Muscle layer of duodenum (tissue), 2 donors: Measurements from ENCODE around the gene HTR1A.

Source experiments
- H3K27ac ChIP-seq: one replicate; pipeline ENCODE4 v1.7.0; 2013; ENCODE audit warnings: mild to moderate bottlenecking, low read length
- H3K27me3 ChIP-seq: one replicate; pipeline ENCODE4 v1.7.0; 2013; ENCODE audit warnings: low read depth, mild to moderate bottlenecking, control low read depth, low read length
- H3K36me3 ChIP-seq, 2 donors: one replicate each; pipeline ENCODE4 v1.7.0; 2013; ENCODE audit warnings: low read length in 2 of 2, control low read depth in 1 of 2, mild to moderate bottlenecking in 1 of 2; ENCODE audit not compliant: insufficient read depth in 2 of 2, control insufficient read depth in 1 of 2
- H3K4me1 ChIP-seq, 2 donors: one replicate each; pipeline ENCODE4 v1.7.0; 2013; ENCODE audit warnings: low read length in 2 of 2, mild to moderate bottlenecking in 2 of 2, control low read depth in 1 of 2, moderate library complexity in 1 of 2; ENCODE audit not compliant: insufficient read depth in 2 of 2, control insufficient read depth in 1 of 2
- H3K4me3 ChIP-seq, 2 donors: one replicate each; pipeline ENCODE4 v1.7.0; 2013; ENCODE audit warnings: low read length in 2 of 2, low read depth in 1 of 2, mild to moderate bottlenecking in 1 of 2
- H3K9me3 ChIP-seq, 2 donors: one replicate each; pipeline ENCODE4 v1.7.0; 2013; ENCODE audit warnings: low read length in 2 of 2, control low read depth in 1 of 2, mild to moderate bottlenecking in 1 of 2; ENCODE audit not compliant: control insufficient read depth in 1 of 2
- donor health status: healthy.

The HTR1A gene

GRCh38 chr5:63962279-63962678, at the start of gene HTR1A:
Gene HTR1A (minus strand): TSS chr5:63962445. CDS start chr5:63961719, 726 bp downstream.
- Histone ChIP-seq H3K4me3 (no peak within 1 kb of the TSS), H3K27me3 (peaks cover 12% of the 10 kb centered on the region), H3K36me3 (no peaks in the 10 kb centered on the region), H3K4me1 (no peaks in the 10 kb centered on the region), H3K9me3 (peaks cover 3 to 5% of the 10 kb centered on the region in 2 donors), H3K27ac (no peak within 1 kb of the TSS)

DNA sequence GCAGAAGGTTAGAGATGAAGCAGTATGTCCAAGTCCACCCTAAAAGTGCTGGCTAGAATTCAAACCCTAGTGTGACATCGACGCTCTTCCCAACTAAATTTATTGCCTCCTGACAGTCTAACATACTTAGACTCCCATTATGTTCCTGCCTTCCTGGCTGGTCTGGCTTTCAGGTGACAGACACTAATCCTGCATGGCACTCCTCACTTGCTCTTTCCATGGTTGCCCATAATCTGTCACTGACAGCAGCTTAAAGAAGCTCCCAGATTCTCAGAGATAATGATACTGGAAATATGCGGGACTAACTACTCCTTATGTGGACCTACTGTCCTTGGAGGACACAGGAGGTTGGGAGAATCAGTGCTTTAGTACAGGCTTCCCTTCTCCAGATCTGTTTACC, 41.7 kb upstream of the HTR1A start:
- Histone ChIP-seq H3K36me3 (no peaks in the 10 kb centered on the region), H3K4me1 (no peaks in the 10 kb centered on the region), H3K4me3 (no peak overlapping the region), H3K27ac (no peak overlapping the region), H3K9me3 (no peaks in the 10 kb centered on the region), H3K27me3 (no peaks in the 10 kb centered on the region)

DNA sequence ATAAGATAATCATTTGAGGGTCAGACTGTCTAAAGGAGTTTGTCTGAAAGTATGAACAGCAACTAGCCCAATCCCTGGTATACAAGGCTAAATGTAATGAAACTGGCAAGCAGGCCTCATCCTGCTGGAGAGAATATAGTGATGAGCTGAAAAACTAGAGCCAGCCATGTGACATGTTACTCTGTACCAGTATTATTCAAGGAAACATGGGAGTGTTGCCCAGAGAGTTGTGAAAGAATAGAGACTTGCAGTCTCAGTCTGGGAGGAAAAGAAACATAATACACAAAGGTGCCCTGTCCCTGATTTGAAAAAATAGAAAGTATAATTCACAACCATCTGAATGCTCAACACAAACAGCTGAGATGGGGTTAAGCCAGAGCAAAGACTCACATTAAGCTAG, 37.9 kb upstream of the HTR1A start:
- Histone ChIP-seq H3K9me3 (no peaks in the 10 kb centered on the region), H3K36me3 (no peaks in the 10 kb centered on the region), H3K4me1 (no peaks in the 10 kb centered on the region), H3K27ac (no peak overlapping the region), H3K4me3 (no peak overlapping the region), H3K27me3 (no peaks in the 10 kb centered on the region)

DNA sequence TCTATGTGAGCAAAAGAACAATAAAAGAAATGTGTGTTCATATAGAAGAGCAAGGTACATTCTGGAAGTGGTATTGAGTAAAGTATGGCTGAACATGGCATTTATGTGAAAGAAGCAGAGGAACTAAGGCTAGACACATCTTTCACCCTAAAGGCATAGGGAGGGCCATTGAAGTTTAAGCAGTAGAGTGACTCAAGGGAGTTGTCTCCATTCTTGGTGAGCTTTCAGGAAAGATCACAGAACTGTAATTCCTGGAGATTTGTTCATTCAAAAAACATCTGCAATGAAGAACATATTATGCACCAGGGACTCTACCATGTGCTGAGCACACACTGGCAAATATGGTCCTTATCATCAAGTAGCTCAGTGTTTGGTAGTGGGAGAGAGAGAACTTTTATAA, 24.8 kb upstream of the HTR1A start:
- H3K27me3 ChIP-seq = no peaks in the 10 kb centered on the region
- H3K4me1 ChIP-seq = no peaks in the 10 kb centered on the region
- no peaks in the 10 kb centered on the region for H3K36me3 ChIP-seq
- no peaks in the 10 kb centered on the region for H3K9me3 ChIP-seq
- no peak overlapping the region for H3K27ac ChIP-seq
- no peak overlapping the region for H3K4me3 ChIP-seq

- no peaks in the 10 kb centered on the region for H3K27me3 ChIP-seq
- H3K27ac ChIP-seq = no peak overlapping the region
- H3K36me3 ChIP-seq = no peaks in the 10 kb centered on the region
- H3K4me1 ChIP-seq = no peaks in the 10 kb centered on the region
- H3K9me3 ChIP-seq = no peaks in the 10 kb centered on the region
- H3K4me3 ChIP-seq = no peak overlapping the region
Measured at GRCh38 chr5:63981864-63982263, 19.6 kb upstream of the HTR1A start.

DNA sequence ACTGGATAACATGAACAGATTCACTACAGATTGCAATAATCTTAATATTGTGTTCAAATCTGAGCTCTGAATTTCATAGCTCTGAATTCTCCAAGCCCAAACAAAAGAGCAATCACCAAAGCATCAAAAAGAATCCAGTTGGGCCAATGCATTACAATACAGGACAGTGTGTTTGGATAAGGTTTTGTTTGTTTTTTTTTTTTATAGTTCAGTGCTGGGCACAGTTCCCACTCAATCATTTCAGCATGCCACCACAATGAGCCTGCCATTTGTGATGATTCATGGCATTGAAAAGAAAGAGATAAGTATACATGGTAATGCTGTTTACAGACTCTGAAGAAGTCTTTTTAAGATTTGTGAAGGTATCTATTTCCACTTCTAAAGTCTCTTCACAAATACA, 1.7 kb upstream of the HTR1A start:
- no peaks in the 10 kb centered on the region for H3K4me1 ChIP-seq
- peaks cover 12% of the 10 kb centered on the region for H3K27me3 ChIP-seq
- H3K27ac ChIP-seq = no peak overlapping the region
- H3K4me3 ChIP-seq = no peak overlapping the region
- H3K36me3 ChIP-seq = no peaks in the 10 kb centered on the region
- peaks cover 0 to 5% of the 10 kb centered on the region in 2 donors for H3K9me3 ChIP-seq

GRCh38 chr5:63963080-63963735, 963 bp upstream of the HTR1A start:
- no peak overlapping the region for H3K27ac ChIP-seq
- H3K4me3 ChIP-seq = no peak overlapping the region
- H3K27me3 ChIP-seq = peaks cover 12% of the 10 kb centered on the region
- peaks cover 3 to 5% of the 10 kb centered on the region in 2 donors for H3K9me3 ChIP-seq
- no peaks in the 10 kb centered on the region for H3K4me1 ChIP-seq
- no peaks in the 10 kb centered on the region for H3K36me3 ChIP-seq

GRCh38 chr5:63961598-63962161, 565 bp downstream of the HTR1A start:
- H3K27ac ChIP-seq = no peak overlapping the region
- H3K4me3 ChIP-seq = no peak overlapping the region
- H3K9me3 ChIP-seq = peaks cover 3 to 5% of the 10 kb centered on the region in 2 donors
- H3K4me1 ChIP-seq = no peaks in the 10 kb centered on the region
- H3K36me3 ChIP-seq = no peaks in the 10 kb centered on the region
- peaks cover 12% of the 10 kb centered on the region for H3K27me3 ChIP-seq

- H3K4me1 ChIP-seq = no peaks in the 10 kb centered on the region
- peaks cover 12% of the 10 kb centered on the region for H3K27me3 ChIP-seq
- peaks cover 3 to 5% of the 10 kb centered on the region in 2 donors for H3K9me3 ChIP-seq
- H3K36me3 ChIP-seq = no peaks in the 10 kb centered on the region
- H3K4me3 ChIP-seq = no peak overlapping the region
- no peak overlapping the region for H3K27ac ChIP-seq
Measured at GRCh38 chr5:63961125-63961597, 1.1 kb downstream of the HTR1A start.

DNA sequence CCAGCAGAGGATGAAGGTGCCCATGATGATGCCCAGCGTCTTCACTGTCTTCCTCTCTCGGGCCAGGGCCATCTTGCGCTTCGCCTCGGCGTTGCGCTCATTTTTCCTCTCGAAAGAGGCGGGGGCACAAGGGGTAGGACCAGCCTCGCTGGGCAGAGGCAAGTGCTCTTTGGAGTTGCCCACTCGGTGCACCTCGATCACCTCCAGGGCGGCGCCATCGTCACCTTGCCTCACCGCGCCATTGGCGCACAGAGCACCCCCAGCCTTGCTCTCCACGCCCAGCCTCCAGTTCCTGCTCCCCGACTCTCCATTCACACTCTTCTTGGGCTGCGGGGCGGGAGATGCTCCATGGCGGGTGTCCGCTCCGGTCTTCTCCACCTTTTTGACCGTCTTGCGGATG, 1.6 kb downstream of the HTR1A start:
- peaks cover 12% of the 10 kb centered on the region for H3K27me3 ChIP-seq

DNA sequence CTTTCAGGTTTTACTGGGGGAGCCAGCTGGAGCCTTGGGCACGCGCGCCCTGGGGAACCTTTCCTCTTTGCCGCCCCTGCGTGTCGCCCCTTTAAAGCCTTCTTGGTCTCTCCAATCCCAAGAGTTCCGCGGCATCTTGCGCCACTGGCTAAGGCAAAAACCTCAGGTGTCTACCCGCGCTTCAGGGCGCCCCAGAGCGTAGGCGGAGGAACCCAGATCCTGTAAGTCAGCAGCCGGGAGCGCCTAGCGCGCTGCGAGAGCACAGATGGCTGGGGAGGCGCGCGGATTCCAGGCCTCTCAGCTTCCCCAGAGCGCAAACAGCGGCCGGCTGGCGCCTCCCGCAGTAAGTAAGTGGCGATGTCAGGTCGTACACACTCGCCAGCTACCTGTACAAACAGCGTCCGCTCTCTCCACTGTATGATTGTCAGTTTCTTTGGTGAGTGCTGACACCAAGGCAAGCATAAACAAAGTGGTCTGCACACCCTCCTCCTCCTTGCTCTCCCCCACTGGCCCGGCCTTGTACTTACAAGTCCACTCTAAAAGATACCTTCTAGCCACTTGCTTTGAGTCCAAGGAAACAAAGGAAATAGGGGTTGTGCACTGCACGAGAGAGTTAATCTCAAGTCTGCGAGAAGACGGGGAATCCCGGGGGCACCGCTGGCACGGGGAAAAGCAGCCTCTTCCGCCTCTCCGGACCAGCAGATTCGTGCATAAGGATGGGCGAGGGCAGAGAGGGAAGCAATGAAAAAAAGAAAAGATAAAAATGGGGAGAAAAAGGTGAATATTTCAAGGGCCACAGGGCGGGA, 2.9 kb downstream of the HTR1A start:
- Histone ChIP-seq H3K27ac (no peak overlapping the region), H3K27me3 (peaks cover 12% of the 10 kb centered on the region), H3K36me3 (no peaks in the 10 kb centered on the region), H3K9me3 (peaks cover 3 to 5% of the 10 kb centered on the region in 2 donors), H3K4me3 (no peak overlapping the region), H3K4me1 (no peaks in the 10 kb centered on the region)

More for the DNA sequence above, 1.6 kb downstream of the HTR1A start:
- Histone ChIP-seq H3K4me1 (no peaks in the 10 kb centered on the region), H3K9me3 (peaks cover 3 to 5% of the 10 kb centered on the region in 2 donors), H3K36me3 (no peaks in the 10 kb centered on the region), H3K4me3 (no peak overlapping the region), H3K27ac (no peak overlapping the region)
